Subcutaneous adipose tissue (tissue), 4 donors: ENCODE results near the gene SERINC4. TPM values are rescaled to one million over a fixed set of nuclear protein-coding genes. Genes with fewer than 3 reads are reported as not detected.

Experiments
- small RNA-seq: library from RNA; depleted of rRNA; stranded (forward); fragments of <200 nt; gene quantifications from one replicate; pipeline ENCODE3, GENCODE V24; 2016
- total RNA-seq, 4 donors: library from RNA; depleted of rRNA; stranded (reverse); fragments of >200 nt; gene quantifications; one replicate each; pipeline ENCODE4 v1.1.0, GENCODE V29; 2016

SERINC4 gene
- total RNA-seq, 4 donors from 2014 or later = not detected

Small RNA genes within 50 kb of the gene (small RNA-seq; reads per million reads assigned to genes)
- not detected for gene MIR1282

Other genes with a start within 250 kb of the SERINC4 start
- 10 to 100 TPM; 10.6 to 37.2 (median 23.5) TPM for gene PPIP5K1, start 210.0 kb downstream of the SERINC4 start, total RNA-seq
- under 1 TPM in 1 of 4 donors, not detected in 3; 0.68 TPM for gene CKMT1B, start 206.2 kb downstream of the SERINC4 start, total RNA-seq
- under 1 TPM; 0.19 to 0.85 (median 0.27) TPM for gene STRC, start 181.4 kb downstream of the SERINC4 start, total RNA-seq
- 1 to 10 TPM in 3 of 4 donors, under 1 TPM in 1; 0.88 to 3.7 (median 1.7) TPM for gene CATSPER2, start 151.4 kb downstream of the SERINC4 start, total RNA-seq
- gene CKMT1A, start 106.4 kb downstream of the SERINC4 start, total RNA-seq = not detected
- gene PDIA3, start 53.8 kb downstream of the SERINC4 start, total RNA-seq = 100 to 1,000 TPM in 3 of 4 donors, 10 to 100 TPM in 1; 87.6 to 129 (median 121) TPM
- gene ELL3, start 23.3 kb downstream of the SERINC4 start, total RNA-seq = 1 to 10 TPM; 2.6 to 4.4 (median 3.1) TPM
- gene SERF2, start 7.9 kb downstream of the SERINC4 start, total RNA-seq = 1,000 to 10,000 TPM in 1 of 4 donors, 100 to 1,000 TPM in 3; 542 to 1,015 (median 749) TPM
- gene HYPK, start 379 bp upstream of the SERINC4 start, total RNA-seq = 10 to 100 TPM; 10.4 to 36.8 (median 15.9) TPM
- 10 to 100 TPM; 10.7 to 14.8 (median 12.9) TPM for gene MFAP1, start 24.5 kb upstream of the SERINC4 start, total RNA-seq
- gene WDR76, start 26.8 kb upstream of the SERINC4 start, total RNA-seq = 1 to 10 TPM; 4.7 to 9.7 (median 6.8) TPM